DND-41 (cell line): ENCODE results near the gene NTNG2.

Experiments
- EZH2 ChIP-seq: IDR thresholded peaks from 3 replicates; pipeline ENCODE4 v1.6.1; 2012; ENCODE audit warnings: borderline replicate concordance, low read depth, mild to moderate bottlenecking, moderate library complexity, low read length, inconsistent platforms; ENCODE audit not compliant: severe bottlenecking
- TF ChIP-seq, protein P1 (sequence below): IDR thresholded peaks from 2 replicates; pipeline ENCODE4 v1.5.1; 2012; ENCODE audit warnings: borderline replicate concordance, low read length, moderate library complexity, mild to moderate bottlenecking; ENCODE audit not compliant: poor library complexity, severe bottlenecking; ENCODE audit errors: extremely low read depth

DNA sequence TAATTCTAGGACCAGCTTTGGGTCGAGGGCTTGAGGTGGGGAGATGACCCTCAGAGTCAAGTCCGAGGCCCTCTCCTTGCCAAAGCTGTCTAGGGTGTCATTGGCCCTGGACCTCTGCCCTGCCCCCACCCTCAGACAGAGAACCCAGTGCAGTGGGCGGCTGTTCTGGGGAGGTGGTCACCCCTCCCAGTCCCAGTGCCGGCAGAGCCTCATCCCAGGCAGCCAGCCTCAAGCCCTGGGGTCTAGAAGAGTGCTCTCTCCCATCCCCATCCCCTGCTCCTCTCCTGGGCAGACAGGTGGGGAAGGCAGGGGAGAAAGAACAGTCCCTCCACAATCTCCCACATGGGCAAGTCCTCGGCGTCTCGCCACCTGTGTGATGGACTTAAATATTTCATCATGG lies 7.0 kb downstream of the NTNG2 start:
- TF ChIP-seq, protein P1, sequence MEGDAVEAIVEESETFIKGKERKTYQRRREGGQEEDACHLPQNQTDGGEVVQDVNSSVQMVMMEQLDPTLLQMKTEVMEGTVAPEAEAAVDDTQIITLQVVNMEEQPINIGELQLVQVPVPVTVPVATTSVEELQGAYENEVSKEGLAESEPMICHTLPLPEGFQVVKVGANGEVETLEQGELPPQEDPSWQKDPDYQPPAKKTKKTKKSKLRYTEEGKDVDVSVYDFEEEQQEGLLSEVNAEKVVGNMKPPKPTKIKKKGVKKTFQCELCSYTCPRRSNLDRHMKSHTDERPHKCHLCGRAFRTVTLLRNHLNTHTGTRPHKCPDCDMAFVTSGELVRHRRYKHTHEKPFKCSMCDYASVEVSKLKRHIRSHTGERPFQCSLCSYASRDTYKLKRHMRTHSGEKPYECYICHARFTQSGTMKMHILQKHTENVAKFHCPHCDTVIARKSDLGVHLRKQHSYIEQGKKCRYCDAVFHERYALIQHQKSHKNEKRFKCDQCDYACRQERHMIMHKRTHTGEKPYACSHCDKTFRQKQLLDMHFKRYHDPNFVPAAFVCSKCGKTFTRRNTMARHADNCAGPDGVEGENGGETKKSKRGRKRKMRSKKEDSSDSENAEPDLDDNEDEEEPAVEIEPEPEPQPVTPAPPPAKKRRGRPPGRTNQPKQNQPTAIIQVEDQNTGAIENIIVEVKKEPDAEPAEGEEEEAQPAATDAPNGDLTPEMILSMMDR = no peak
- TF ChIP-seq EZH2 = no peak
